Measurements from ENCODE around the gene DIAPH3. TPM values are rescaled to one million over a fixed set of nuclear protein-coding genes. Genes with fewer than 3 reads are reported as not detected.
"Not testable (repeated sequence)": the region's sequence is repeated elsewhere in the genome, so short reads cannot be mapped to it uniquely, and the experiment has no call there.

Gene DIAPH3
- total RNA-seq, 2 donors from 2014 or later, result 23.6 to 25.7 TPM

DNA sequence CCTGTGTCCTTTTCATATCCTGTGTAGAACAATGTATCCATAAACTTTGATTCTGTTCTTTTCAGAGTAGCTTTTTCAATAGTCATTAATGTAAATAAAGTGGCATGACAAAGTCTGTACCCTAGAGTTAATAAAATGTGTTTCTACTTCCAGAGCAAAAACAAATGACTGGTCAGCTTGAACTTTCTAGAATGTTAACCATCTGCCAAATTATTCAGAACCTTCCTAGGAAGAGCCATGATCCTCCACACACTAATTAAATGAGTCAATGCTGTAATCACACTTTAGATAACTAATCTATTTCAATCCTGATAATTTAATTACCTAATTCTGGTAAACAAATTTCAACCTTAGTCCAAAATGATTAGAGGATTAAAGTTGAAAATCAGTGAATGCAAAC lies 73.2 kb downstream of the DIAPH3 start:
- H3K9me3 ChIP-seq (ENCODE audit: control insufficient read depth, low read length), result no peaks in the 10 kb centered on the region
- H3K9me3 Mint-ChIP-seq, result peaks cover 2% of the 10 kb centered on the region
- no peaks in the 10 kb centered on the region for H3K27me3 ChIP-seq (ENCODE audit: control insufficient read depth, insufficient read depth, low read length, poor library complexity, severe bottlenecking)
- no peak overlapping the region for H3K27ac Mint-ChIP-seq
- H3K4me1 Mint-ChIP-seq, result peaks cover 6% of the 10 kb centered on the region
- H3K4me3 Mint-ChIP-seq, result no peak overlapping the region
- H3K9ac ChIP-seq (ENCODE audit: extremely low read depth, low read length, poor library complexity, severe bottlenecking), result no peak overlapping the region
- H3K27ac ChIP-seq (ENCODE audit: low read depth, low read length), result no peak overlapping the region
- peaks cover 89% of the 10 kb centered on the region for H3K36me3 ChIP-seq (ENCODE audit: control insufficient read depth, insufficient read depth, low read length)
- H3K36me3 Mint-ChIP-seq (ENCODE audit: low read depth), result peaks cover 13% of the 10 kb centered on the region
- peaks cover 4% of the 10 kb centered on the region for H3K27me3 Mint-ChIP-seq (ENCODE audit: insufficient read depth)
- H3K4me3 ChIP-seq (ENCODE audit: low read length), result no peak overlapping the region
- TF ChIP-seq, protein P1, sequence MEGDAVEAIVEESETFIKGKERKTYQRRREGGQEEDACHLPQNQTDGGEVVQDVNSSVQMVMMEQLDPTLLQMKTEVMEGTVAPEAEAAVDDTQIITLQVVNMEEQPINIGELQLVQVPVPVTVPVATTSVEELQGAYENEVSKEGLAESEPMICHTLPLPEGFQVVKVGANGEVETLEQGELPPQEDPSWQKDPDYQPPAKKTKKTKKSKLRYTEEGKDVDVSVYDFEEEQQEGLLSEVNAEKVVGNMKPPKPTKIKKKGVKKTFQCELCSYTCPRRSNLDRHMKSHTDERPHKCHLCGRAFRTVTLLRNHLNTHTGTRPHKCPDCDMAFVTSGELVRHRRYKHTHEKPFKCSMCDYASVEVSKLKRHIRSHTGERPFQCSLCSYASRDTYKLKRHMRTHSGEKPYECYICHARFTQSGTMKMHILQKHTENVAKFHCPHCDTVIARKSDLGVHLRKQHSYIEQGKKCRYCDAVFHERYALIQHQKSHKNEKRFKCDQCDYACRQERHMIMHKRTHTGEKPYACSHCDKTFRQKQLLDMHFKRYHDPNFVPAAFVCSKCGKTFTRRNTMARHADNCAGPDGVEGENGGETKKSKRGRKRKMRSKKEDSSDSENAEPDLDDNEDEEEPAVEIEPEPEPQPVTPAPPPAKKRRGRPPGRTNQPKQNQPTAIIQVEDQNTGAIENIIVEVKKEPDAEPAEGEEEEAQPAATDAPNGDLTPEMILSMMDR (conservative IDR thresholded peaks at IDR 0.05), result no peak
- H3K4me1 ChIP-seq (ENCODE audit: control insufficient read depth, insufficient read depth, low read length), result no peaks in the 10 kb centered on the region
- DNase-seq, result no peak

DNA sequence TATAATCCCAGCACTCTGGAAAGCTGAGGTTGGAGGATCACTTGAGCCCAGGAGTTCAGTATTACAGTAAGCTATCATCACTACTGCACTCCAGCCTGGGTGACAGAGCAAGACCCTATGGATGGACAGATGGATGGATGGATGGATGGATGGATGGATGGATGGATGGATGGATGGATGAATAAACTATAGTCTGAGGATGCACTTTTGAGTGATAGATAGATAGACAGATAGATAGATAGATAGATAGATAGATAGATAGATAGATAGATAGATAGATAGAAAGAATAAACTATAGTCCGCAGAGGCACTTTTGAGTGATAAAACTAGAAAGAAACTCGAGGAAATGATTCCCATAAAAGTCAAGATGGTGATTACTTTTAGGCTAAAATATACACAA lies 79.9 kb downstream of the DIAPH3 start:
- not testable (repeated sequence) for H3K4me3 Mint-ChIP-seq; H3K9ac ChIP-seq (ENCODE audit: extremely low read depth, low read length, poor library complexity, severe bottlenecking); H3K27me3 Mint-ChIP-seq (ENCODE audit: insufficient read depth); H3K9me3 ChIP-seq (ENCODE audit: control insufficient read depth, low read length); H3K4me3 ChIP-seq (ENCODE audit: low read length); DNase-seq; H3K27ac Mint-ChIP-seq; H3K27me3 ChIP-seq (ENCODE audit: control insufficient read depth, insufficient read depth, low read length, poor library complexity, severe bottlenecking); H3K9me3 Mint-ChIP-seq; H3K36me3 Mint-ChIP-seq (ENCODE audit: low read depth); H3K4me1 ChIP-seq (ENCODE audit: control insufficient read depth, insufficient read depth, low read length); H3K27ac ChIP-seq (ENCODE audit: low read depth, low read length); H3K4me1 Mint-ChIP-seq
- H3K36me3 ChIP-seq (ENCODE audit: control insufficient read depth, insufficient read depth, low read length), result peaks cover 64% of the 10 kb centered on the region
- 63 to 94% methylated on average over 1 to 2 of the region's 2 CpGs for WGBS, 2 experiments (ENCODE audit: insufficient coverage in 1 of 2, insufficient read length in 1 of 2)

DNA sequence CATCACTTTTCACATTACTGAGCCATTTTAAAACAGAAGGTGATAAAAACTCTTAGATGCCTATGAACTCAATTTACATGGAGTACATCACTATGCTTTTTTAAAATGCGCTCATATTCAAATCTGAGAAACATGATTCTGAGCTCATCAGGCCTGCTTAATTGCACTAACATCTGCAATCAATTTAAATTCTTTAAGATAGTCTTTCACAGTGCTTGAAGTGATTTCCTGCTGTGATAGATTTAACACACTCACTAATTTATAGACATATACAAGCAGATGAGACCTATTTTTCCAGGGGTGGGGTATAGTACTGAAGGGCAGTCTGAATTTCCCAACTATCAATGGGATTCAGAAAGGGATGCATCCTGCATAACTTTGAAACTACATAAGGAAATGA lies 82.9 kb downstream of the DIAPH3 start:
- Mint-ChIP-seq H3K9me3 (no peaks in the 10 kb centered on the region), H3K4me3 (no peak overlapping the region), H3K4me1 (peaks cover 3% of the 10 kb centered on the region), H3K27me3 (ENCODE audit: insufficient read depth) (no peaks in the 10 kb centered on the region), H3K36me3 (ENCODE audit: low read depth) (peaks cover 5% of the 10 kb centered on the region), H3K27ac (no peak overlapping the region)
- Histone ChIP-seq H3K4me3 (ENCODE audit: low read length) (no peak overlapping the region), H3K27me3 (ENCODE audit: control insufficient read depth, insufficient read depth, low read length, poor library complexity, severe bottlenecking) (no peaks in the 10 kb centered on the region), H3K9ac (ENCODE audit: extremely low read depth, low read length, poor library complexity, severe bottlenecking) (no peak overlapping the region), H3K36me3 (ENCODE audit: control insufficient read depth, insufficient read depth, low read length) (peaks cover 50% of the 10 kb centered on the region), H3K27ac (ENCODE audit: low read depth, low read length) (no peak overlapping the region), H3K9me3 (ENCODE audit: control insufficient read depth, low read length) (peaks cover 8% of the 10 kb centered on the region), H3K4me1 (ENCODE audit: control insufficient read depth, insufficient read depth, low read length) (peaks cover 4% of the 10 kb centered on the region)
- 96 to 100% methylated on average over 1 of the region's 1 CpG for WGBS, 2 experiments (ENCODE audit: insufficient coverage in 1 of 2, insufficient read length in 1 of 2)
- TF ChIP-seq, protein P1 (conservative IDR thresholded peaks at IDR 0.05), result no peak
- DNase-seq, result no peak

DNA sequence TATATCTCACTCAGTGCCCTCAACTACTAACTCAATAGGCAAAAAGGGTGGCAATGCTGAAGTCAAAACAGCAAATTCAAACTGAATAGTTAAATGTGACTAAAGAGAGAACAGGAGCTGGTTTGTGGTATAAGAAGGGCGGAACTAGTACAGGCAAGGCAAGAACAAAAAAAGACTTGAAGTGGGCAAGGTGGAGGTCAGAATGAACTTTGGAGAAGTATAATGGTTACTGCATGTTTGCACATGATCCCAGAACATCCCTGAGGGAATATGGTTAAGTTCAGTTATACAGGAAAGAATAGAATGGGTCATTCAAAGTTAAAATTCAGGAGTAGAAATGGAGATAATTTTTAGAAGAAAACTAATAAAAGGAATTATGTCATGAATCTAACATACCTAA lies 85.5 kb downstream of the DIAPH3 start:
- H3K4me3 ChIP-seq (ENCODE audit: low read length), result no peak overlapping the region
- H3K9me3 ChIP-seq (ENCODE audit: control insufficient read depth, low read length), result peaks cover 8% of the 10 kb centered on the region
- TF ChIP-seq, protein P1 (conservative IDR thresholded peaks at IDR 0.05), result no peak
- peaks cover 53% of the 10 kb centered on the region for H3K36me3 ChIP-seq (ENCODE audit: control insufficient read depth, insufficient read depth, low read length)
- no peaks in the 10 kb centered on the region for H3K9me3 Mint-ChIP-seq
- no peak overlapping the region for H3K4me3 Mint-ChIP-seq
- no peak overlapping the region for H3K27ac Mint-ChIP-seq
- no peak for DNase-seq
- H3K4me1 ChIP-seq (ENCODE audit: control insufficient read depth, insufficient read depth, low read length), result peaks cover 4% of the 10 kb centered on the region
- H3K27me3 Mint-ChIP-seq (ENCODE audit: insufficient read depth), result no peaks in the 10 kb centered on the region
- no peak overlapping the region for H3K27ac ChIP-seq (ENCODE audit: low read depth, low read length)
- H3K27me3 ChIP-seq (ENCODE audit: control insufficient read depth, insufficient read depth, low read length, poor library complexity, severe bottlenecking), result no peaks in the 10 kb centered on the region
- no peak overlapping the region for H3K9ac ChIP-seq (ENCODE audit: extremely low read depth, low read length, poor library complexity, severe bottlenecking)
- peaks cover 3% of the 10 kb centered on the region for H3K4me1 Mint-ChIP-seq
- peaks cover 3% of the 10 kb centered on the region for H3K36me3 Mint-ChIP-seq (ENCODE audit: low read depth)
- WGBS, 2 experiments (ENCODE audit: insufficient coverage in 1 of 2, insufficient read length in 1 of 2), result 94 to 100% methylated on average over 1 of the region's 1 CpG

Measured in endodermal cell (in vitro differentiated cells).